ENCODE data around the gene HDAC6.
A peak's percentile ranks its signal among the peaks of the same experiment; 100 is the strongest.

HDAC6 gene

GRCh38 chrX:48801280-48802088, at the start of gene HDAC6:
Gene HDAC6 (plus strand): TSS chrX:48802067. CDS start chrX:48802693, 626 bp downstream.
- peak; percentile 85 for DNase-seq

GRCh38 chrX:48752498-48752897, 49.4 kb upstream of the HDAC6 start:
- no peak for DNase-seq

- DNase-seq, result no peak
Observed at GRCh38 chrX:48753708-48754228, 48.1 kb upstream of the HDAC6 start.

DNA sequence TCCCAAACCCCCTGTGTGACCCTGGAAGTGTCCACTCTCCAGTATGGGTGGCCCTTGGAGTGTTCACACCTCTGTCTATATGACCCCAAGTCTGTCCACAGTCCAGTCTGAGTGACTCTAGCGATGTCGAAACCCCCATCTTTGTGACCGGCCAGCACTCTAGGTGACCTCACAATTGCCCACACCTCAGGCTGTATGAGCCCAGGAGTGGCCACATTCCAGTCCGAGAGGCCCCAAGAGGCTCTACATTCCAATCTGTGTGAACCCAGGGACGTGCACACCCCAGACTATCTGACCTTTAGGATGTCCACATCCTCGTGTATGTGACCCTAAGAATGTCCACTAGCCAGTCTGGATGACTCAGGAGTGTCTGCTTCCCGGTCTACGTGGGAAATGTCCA, 47.6 kb upstream of the HDAC6 start:
- no peak for DNase-seq

DNA sequence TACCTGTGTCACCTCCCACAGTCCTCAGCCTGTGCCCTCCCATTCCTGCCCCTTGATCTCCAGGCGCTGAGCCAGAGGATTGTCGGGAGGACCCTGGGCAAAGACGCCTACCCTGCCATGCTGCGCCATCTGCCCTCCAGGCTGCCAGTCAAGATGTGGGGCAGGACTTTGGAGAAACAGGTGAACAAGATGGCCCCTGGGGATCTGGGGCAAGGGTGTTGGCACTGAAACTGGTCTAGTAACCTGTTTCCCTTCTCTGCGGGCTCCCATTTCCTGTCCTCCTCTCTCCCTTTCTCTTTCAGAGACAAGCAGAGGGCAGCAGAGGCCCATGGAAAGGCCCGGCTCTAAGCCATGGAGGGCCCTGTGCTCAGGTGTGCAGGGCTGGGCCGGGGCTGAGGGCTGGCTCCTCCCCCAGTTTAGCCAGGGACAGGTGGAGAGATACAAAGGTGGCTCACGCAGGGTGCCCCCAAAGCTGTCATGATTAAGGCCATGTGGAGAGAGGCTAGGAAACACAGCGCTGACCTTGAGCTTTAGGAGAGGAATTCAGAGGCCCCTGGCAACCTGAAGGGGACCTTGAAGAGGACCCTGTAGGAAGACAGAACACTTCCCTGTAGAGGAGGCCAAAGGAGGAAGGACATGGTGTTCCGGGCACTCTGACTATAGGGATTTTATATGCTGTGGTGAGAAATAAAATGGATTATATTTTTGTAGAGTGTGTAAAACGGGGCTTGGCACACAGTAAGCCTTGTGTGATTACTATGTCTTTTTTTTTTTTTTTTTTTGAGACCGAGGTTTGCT, 40.0 kb upstream of the HDAC6 start, which contains the start of gene GLOD5:
TSS of gene GLOD5 (plus strand) at position 74 of the 798 bp plus-strand sequence. CDS start at position 118, 44 bp downstream.
- no peak for DNase-seq

- DNase-seq, result no peak
Observed at GRCh38 chrX:48769230-48769629, 32.6 kb upstream of the HDAC6 start.

DNA sequence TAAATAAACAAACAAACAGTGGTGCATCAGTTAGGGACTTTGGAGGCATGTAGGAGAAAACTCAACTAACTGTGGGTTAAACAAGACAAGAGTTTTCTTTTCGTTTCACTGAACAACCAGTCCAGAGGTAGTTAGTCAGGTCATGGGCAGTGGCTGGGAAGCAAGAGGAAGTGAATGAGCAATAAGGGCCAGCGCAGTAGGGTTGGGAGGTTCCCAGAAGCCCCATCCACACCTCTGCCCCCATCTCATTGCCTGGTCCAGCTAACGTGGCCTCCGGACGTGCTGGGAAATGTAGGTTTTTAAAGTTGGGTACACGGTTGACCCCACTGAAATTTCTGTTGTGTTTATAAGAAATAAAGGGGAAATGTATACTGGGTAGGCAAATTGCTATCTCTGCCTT, 31.6 kb upstream of the HDAC6 start:
- DNase-seq, result no peak

GRCh38 chrX:48772602-48773001, 29.3 kb upstream of the HDAC6 start:
- no peak for DNase-seq

GRCh38 chrX:48776818-48777439, 24.9 kb upstream of the HDAC6 start:
- no peak for DNase-seq

DNA sequence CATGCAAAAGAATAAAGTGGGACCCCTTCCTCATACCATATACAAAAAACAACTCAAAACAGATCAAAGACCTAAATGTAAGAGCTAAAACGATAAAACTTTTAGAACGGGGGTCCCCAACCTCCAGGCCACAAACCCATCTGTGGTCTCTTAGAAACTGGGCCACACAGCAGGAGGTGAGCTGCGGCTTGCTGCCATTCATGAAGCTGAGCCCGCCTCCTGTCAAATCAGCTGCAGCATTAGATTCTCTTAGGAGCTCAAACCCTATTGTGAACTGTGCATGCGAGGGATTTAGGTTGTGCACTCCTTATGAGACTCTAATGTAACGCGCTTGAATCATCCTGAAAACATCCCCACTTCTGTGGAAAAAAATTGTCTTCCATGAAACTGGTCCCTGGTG, 22.5 kb upstream of the HDAC6 start:
- DNase-seq, result no peak

DNA sequence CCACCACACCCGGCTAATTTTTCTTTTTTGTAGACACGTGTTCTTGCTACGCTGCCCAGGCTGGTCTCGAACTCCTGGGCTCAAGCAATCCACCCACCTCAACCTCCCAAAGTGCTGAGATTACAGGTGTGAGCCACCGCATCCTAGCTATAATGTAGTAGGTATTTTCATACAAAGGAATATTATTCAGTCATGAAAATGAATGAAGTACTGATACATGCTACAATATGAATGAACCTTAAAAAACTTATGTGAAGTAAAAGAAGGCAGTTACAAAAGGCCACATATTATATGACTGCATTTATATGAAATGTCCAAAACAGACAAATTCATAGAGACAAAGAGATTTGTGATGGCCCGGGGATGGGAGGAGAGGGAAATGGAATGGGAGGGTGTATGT, 20.2 kb upstream of the HDAC6 start:
- DNase-seq, result no peak

DNA sequence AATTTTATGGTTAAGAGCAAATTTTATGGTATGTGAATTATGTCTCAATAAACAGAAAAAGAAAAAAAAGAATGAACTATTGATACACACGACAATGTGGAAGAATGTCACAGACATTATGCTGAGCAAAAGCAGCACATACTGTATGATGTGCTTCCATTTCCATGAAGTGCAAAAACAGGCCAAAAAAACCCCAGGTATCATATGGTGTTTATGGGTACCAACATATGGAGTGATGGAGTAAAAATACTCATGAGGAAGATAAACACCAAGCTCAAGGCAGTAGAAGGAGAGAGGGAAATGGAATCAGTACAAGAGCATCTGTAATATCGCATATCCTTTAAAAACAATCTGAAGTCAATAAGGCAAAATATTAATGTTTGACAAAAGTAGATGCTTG, 19.7 kb upstream of the HDAC6 start:
- no peak for DNase-seq

- DNase-seq, result no peak
Observed at GRCh38 chrX:48782795-48783194, 19.1 kb upstream of the HDAC6 start.

DNA sequence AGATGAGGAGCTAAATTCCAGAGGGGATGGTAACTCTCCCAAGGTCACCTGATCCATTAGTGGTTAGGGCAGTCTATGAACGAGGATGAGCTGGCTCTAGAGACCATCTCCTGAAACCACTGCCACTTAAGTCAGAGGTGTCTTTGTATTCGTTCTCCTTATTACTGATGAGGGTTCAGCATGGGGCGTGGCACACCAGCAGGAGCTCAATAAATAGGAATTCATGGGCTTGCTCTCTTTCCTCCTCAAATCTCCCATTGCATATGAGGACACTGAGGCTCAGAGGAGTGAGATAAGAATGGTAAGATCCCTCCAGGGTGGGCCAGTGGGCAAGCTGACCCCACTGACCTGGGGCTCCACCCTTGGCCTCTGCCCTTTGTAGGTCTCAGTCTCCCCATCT, 17.1 kb upstream of the HDAC6 start:
- DNase-seq, result no peak

GRCh38 chrX:48785186-48785539, 16.7 kb upstream of the HDAC6 start:
- no peak for DNase-seq

GRCh38 chrX:48785540-48786214, 16.2 kb upstream of the HDAC6 start:
- no peak for DNase-seq

DNA sequence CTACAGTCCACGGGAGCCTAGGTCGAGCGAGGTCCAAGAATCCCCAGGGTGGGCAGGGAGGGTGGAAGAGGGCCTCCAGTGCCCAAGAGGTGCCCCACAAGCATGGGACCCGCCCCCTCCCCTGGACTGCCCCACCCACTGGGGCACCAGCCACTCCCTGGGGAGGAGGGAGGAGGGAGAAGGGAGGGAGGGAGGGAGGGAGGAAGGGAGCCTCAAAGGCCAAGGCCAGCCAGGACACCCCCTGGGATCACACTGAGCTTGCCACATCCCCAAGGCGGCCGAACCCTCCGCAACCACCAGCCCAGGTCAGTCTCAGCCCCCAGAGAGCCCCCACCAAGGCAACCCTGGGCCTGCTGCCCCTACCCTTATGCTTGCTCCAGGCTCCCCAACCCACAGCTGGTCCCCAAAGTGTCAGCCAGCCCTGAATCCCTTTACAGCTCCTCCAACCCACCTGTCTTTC, 15.5 kb upstream of the HDAC6 start, which contains the start of gene GATA1:
TSS of gene GATA1 (plus strand) at position 250 of the 460 bp plus-strand sequence. CDS start 4,520 bp downstream, outside the sequence.
- DNase-seq, result no peak

- no peak for DNase-seq
Observed at GRCh38 chrX:48786825-48787504, 14.9 kb upstream of the HDAC6 start.

DNA sequence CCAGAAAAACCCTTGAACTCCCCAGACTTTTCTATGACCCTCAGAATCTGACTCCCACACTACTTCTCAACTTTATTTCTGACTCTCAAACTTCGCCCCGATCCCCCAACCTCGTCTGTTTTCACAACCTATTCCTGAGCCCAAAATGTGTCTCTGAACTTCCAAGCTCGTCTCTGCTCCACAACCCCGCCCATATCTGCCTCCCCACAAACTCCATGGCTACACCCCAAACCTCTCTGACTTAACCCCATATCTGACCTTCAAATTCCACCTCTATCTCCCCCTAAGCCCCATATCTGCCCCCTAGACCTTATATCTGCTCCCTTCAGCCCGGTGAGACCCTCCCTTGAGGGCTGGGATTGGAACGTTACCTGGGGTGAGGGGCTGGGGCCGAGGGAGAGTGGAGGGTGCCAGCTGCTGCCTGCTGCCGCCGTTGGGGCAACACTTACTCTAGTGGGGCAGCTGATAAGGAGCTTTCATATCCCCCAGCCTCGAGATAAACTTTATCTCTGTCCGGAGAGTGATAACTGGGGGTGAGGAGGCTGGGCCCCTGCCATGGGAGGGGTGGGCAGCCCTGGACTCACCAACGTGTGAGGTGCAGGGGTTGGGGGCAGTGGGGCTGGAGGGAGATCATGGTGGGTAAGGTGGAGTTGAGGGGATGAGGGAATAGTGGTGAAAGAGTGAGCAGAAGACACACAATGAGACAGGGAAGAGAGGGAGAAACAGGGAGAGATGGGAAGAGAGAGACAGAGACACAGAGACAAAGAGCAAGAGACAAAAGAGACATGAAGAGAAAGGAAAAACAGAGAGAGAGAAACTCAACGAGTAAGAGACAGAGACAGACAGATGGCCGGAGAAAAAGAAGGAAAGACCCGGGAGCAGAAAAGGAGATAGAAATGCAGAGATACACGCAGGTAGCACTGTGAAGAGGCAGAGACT, 14.1 kb upstream of the HDAC6 start:
- no peak for DNase-seq

DNA sequence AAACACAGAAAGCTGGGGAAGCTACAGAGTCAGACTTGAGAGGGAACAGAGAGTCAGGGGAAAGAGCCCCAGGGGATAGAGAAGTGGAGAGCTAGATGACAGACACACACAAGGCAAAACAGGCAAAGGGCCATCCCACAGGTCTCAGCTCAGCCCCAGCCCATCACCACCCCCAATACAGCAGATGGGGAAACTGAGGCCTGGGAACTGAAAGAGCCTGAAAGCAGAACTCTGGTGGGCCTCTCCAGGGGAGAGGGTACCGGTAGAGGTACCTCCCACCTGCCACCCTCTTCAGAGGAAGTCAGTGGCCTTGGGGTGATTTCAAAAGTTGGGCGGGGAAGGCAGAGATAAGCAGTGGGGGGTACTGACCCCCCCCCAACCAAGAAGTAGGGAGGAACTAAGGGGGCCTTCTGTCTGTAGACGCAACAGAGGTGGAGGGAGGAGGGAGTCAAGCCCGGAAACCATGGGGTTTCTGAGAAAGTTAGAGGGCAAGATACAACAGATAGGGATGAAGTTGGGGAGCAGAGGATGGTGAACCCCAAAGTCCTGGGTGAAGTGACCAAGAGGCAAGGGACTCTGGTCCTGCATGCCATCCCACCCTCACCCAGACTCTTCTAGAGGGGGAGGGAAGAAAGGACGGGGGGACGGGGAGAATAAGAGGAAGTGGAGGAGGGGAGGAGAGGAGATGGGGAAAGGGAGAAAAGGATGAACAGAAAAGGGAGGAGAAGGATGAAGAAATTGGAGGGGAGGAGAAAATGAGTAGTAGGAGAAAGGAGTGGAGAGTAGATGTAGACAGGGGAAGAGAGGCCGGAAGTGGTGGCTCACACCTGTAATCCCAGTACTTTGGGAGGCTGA, 12.3 kb upstream of the HDAC6 start:
- no peak for DNase-seq

All from activated T-cell treated with anti-CD3 and anti-CD28 coated beads for 4 hours (primary cell).